ENCODE measurements around the gene IGFBP4.

GRCh38 chr17:40498281-40499084 lies 55.2 kb downstream of the IGFBP4 start:
- TF ChIP-seq POLR2A (IDR thresholded peaks at IDR 0.05) = no peak
- no peak for TF ChIP-seq CTCF (IDR thresholded peaks at IDR 0.05)

Measured in tibial nerve (tissue), 3 donors.